ENCODE data around the gene ELOA2.
"Not testable (repeated sequence)": the region's sequence is repeated elsewhere in the genome, so short reads cannot be mapped to it uniquely, and the experiment has no call there.

The ELOA2 gene

GRCh38 chr18:47022821-47023220, 12.6 kb downstream of the ELOA2 start:
- not testable (repeated sequence) for FAIRE-seq; DNase-seq (ENCODE audit: insufficient read length, low spot score)

GRCh38 chr18:47020757-47021156, 14.7 kb downstream of the ELOA2 start:
- DNase-seq (ENCODE audit: insufficient read length, low spot score); FAIRE-seq: not testable (repeated sequence)

GRCh38 chr18:47019870-47020269, 15.6 kb downstream of the ELOA2 start:
- FAIRE-seq; DNase-seq (ENCODE audit: insufficient read length, low spot score): not testable (repeated sequence)
